GM12878 (cell line): Measurements from ENCODE around the gene PIK3R5. TPM values are rescaled to one million over a fixed set of nuclear protein-coding genes. Genes with fewer than 3 reads are reported as not detected.

Experiments used
- ATAC-seq: fragments of 200-7000 bp; cut with Tn5 transposase; 3 replicates; pipeline ENCODE4 v1.9.1; 2020; ENCODE audit warnings: mild to moderate bottlenecking, moderate library complexity
- BruUV-seq: library from RNA; stranded (reverse); fragments of 400-500 nt; replicated peaks from 2 replicates; lab custom pipeline; 2021; lab: Mats Ljungman, UMichigan
- CTCF ChIA-PET: fragments of 300-600 bp; sonication (Branson Sonifier 250); formaldehyde crosslinking; extraction: SDS; loops from one replicate; lab custom pipeline; 2021; ENCODE audit warnings: inconsistent platforms; lab: Yijun Ruan, JAX
- POLR2A ChIA-PET: fragments of 350-600 bp; formaldehyde crosslinking; extraction: SDS; loops from one replicate; lab custom pipeline; 2021; ENCODE audit warnings: inconsistent platforms; lab: Charles Lee
- RAD21 ChIA-PET: fragments of 300-600 bp; sonication (Branson Sonifier 250); formaldehyde crosslinking; loops from one replicate; lab custom pipeline; 2023; ENCODE audit warnings: antibody characterized with exemption; ENCODE audit not compliant: unreplicated experiment; lab: Charles Lee
- SMC1A ChIA-PET: fragments of 300-600 bp; sonication (Branson Sonifier 250); formaldehyde crosslinking; loops from one replicate; lab custom pipeline; 2023; ENCODE audit not compliant: unreplicated experiment, uncharacterized antibody; lab: Charles Lee
- DNase-seq: peaks from one replicate; pipeline ENCODE4 v3.0.0-alpha.2; 2011; ENCODE audit warnings: low read depth, low spot score
- FAIRE-seq: peaks from 3 replicates; lab custom pipeline; 2011; peaks lifted over from hg19 to GRCh38; lab: Jason Lieb, UNC
- H2AFZ ChIP-seq: 2 replicates; pipeline ENCODE4 v1.6.0; 2011; ENCODE audit warnings: low read depth, low read length, control low read depth; ENCODE audit not compliant: control insufficient read depth
- H3K27ac ChIP-seq: 2 replicates; pipeline ENCODE4 v1.5.1; 2011; ENCODE audit warnings: control low read depth; ENCODE audit not compliant: control insufficient read depth, insufficient read depth
- H3K27me3 ChIP-seq, 2 experiments: replicated peaks in 1 of 2; 2 replicates each; pipeline versions ENCODE4 v1.6.0 to v1.6.1; 2011; ENCODE audit warnings: low read length in 1 of 2; ENCODE audit not compliant: control insufficient read depth in 2 of 2, insufficient read depth in 2 of 2
- H3K36me3 ChIP-seq, 2 experiments: 2 replicates each; pipeline ENCODE4 v1.5.1; 2011; ENCODE audit warnings: low read length in 1 of 2; ENCODE audit not compliant: control insufficient read depth in 2 of 2, insufficient read depth in 2 of 2
- H3K4me1 ChIP-seq: 2 replicates; pipeline ENCODE4 v1.6.1; 2011; ENCODE audit warnings: mild to moderate bottlenecking, low read length, moderate library complexity, mixed read lengths; ENCODE audit not compliant: control insufficient read depth, insufficient read depth
- H3K4me2 ChIP-seq: 2 replicates; pipeline ENCODE4 v1.6.0; 2011; ENCODE audit warnings: control low read depth; ENCODE audit not compliant: control insufficient read depth, insufficient read depth
- H3K4me3 ChIP-seq: fragments of 200-600 bp; sonication (generic); 2 replicates; pipeline ENCODE4 v1.5.1; 2016
- H3K79me2 ChIP-seq: 2 replicates; pipeline ENCODE4 v1.6.0; 2011; ENCODE audit warnings: low read length; ENCODE audit not compliant: control insufficient read depth, insufficient read depth
- H3K9ac ChIP-seq: 2 replicates; pipeline ENCODE4 v1.8.0; 2011; ENCODE audit warnings: low read length, control low read depth, mixed read lengths; ENCODE audit not compliant: control insufficient read depth, insufficient read depth
- H3K9me3 ChIP-seq: replicated peaks from 3 replicates; pipeline ENCODE4 v1.5.1; 2011; ENCODE audit warnings: mild to moderate bottlenecking, low read length; ENCODE audit not compliant: control insufficient read depth, insufficient read depth
- H4K20me1 ChIP-seq: 2 replicates; pipeline ENCODE4 v1.6.0; 2011; ENCODE audit not compliant: control insufficient read depth, insufficient read depth
- BCLAF1 ChIP-seq: fragments of 450-650 bp; IDR thresholded peaks from 2 replicates; pipeline ENCODE4 v1.6.1; 2017; ENCODE audit warnings: antibody characterized with exemption, mild to moderate bottlenecking, moderate library complexity
- DPF2 ChIP-seq: fragments of 450-650 bp; IDR thresholded peaks from 2 replicates; pipeline ENCODE4 v1.6.1; 2017; ENCODE audit warnings: mild to moderate bottlenecking
- IKZF1 ChIP-seq: fragments of 450-650 bp; conservative IDR thresholded peaks from 2 replicates; pipeline ENCODE4 v1.6.1; 2017; ENCODE audit warnings: antibody characterized with exemption, mild to moderate bottlenecking
- NR2C1 ChIP-seq: fragments of 450-650 bp; IDR thresholded peaks from 2 replicates; pipeline ENCODE4 v1.6.1; 2017; ENCODE audit warnings: antibody characterized with exemption, mild to moderate bottlenecking, moderate library complexity
- NR2F1 ChIP-seq: fragments of 450-650 bp; conservative IDR thresholded peaks from 2 replicates; pipeline ENCODE4 v1.6.1; 2017; ENCODE audit warnings: mild to moderate bottlenecking
- PAX5 ChIP-seq: IDR thresholded peaks from 2 replicates; pipeline ENCODE4 v1.6.1; 2011; ENCODE audit warnings: low read depth, low read length, borderline replicate concordance
- RAD51 ChIP-seq: fragments of 450-650 bp; IDR thresholded peaks from 2 replicates; pipeline ENCODE4 v1.6.1; 2016; ENCODE audit warnings: moderate library complexity, mild to moderate bottlenecking, inconsistent platforms
- SIX5 ChIP-seq: IDR thresholded peaks from 2 replicates; pipeline ENCODE4 v1.6.1; 2011; ENCODE audit warnings: mild to moderate bottlenecking, low read depth, low read length, moderate library complexity; ENCODE audit not compliant: severe bottlenecking
- SUZ12 ChIP-seq: fragments of 200-600 bp; sonication (generic); IDR thresholded peaks from one replicate; pipeline ENCODE4 v1.6.1; 2018; ENCODE audit warnings: antibody characterized with exemption, mild to moderate bottlenecking; ENCODE audit not compliant: unreplicated experiment
- ZBED1 ChIP-seq: IDR thresholded peaks from 2 replicates; pipeline ENCODE4 v1.6.1; 2016; ENCODE audit warnings: borderline replicate concordance
- WGBS: methylation state at CpG from one replicate; pipeline ENCODE4 v1.1.6; 2016; ENCODE audit warnings: low lambda C conversion rate; ENCODE audit not compliant: insufficient replicate concordance, insufficient coverage; ENCODE audit errors: missing lambda C conversion rate; 5-methylcytosine and 5-hydroxymethylcytosine counted together
- in situ Hi-C: fragments of 300-500 bp; cut with MboI; formaldehyde crosslinking; loops from 9 replicates; pipeline ENCODE4 v1.14.3; 2018; ENCODE audit warnings: mixed read lengths
- intact Hi-C: fragments of 100-400 bp; cut with micrococcal nuclease; formaldehyde crosslinking; loops from one replicate; pipeline ENCODE4 v1.14.2; 2022; ENCODE audit not compliant: unreplicated experiment
- polyA plus RNA-seq, 11 experiments: library from polyadenylated mRNA; depleted of rRNA in 4 of 11; unstranded in 6 of 11; stranded (reverse) in 5 of 11; fragments of >200 nt; fragmentation: Nextera tagmentation in 4 of 11; fragmentation: Illumina TruSeq in 1 of 11; extraction: Ambion mirVana in 4 of 11; extraction: Trizol in 1 of 11; gene quantifications; 1 replicate in 1 of 11; 2 replicates in 10 of 11; pipeline versions ENCODE4 v1.2.1 to v1.2.3, GENCODE V29; 2011 to 2016; ENCODE audit warnings: inconsistent platforms in 2 of 11, missing spikeins in 2 of 11, low read depth in 1 of 11
- total RNA-seq, 4 experiments: library from RNA; depleted of rRNA in 3 of 4; stranded (reverse); fragments of >200 nt in 3 of 4; fragmentation: Illumina TruSeq in 1 of 4; extraction: Trizol in 1 of 4; gene quantifications; 2 replicates each; pipeline versions ENCODE4 v1.2.1 to v1.2.3, GENCODE V29; 2013 to 2021
- TF ChIP-seq, protein P1 (sequence below): fragments of 450-650 bp; IDR thresholded peaks from 2 replicates; pipeline ENCODE4 v1.6.1; 2017; ENCODE audit warnings: low read depth, mild to moderate bottlenecking, moderate library complexity

PIK3R5 gene
- total and polyA plus RNA-seq, 10 of the 15 experiments (the other 5 are each of a cell fraction or from before 2014, with no cell fraction given) = 9.5 to 50.8 (median 35.5) TPM

DNA sequence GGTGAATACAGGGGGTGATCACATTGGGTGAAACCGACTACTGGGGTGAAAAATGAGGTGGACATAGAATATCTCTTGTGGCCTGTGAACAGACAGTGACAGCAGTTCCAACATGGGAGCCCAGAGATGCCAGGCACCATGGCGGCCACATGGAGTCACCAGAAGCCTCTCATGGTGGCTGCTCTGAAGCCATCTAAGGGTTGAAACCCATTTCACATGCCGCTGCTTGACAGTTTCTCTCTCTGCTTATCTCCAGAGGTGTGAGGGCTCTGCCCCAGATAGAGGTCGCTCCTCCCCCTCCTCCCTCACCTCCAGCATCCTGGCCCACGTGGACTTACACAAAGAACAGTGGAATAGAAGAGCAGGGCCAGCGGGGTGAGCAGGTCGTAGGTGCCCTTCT, 60.2 kb downstream of the PIK3R5 start:
- intact Hi-C loops = no loop called here
- in situ Hi-C loops = no loop called here
- no peak for ATAC-seq
- peaks cover 3% of the 10 kb centered on the region for H3K79me2 ChIP-seq
- H2AFZ ChIP-seq = no peak overlapping the region
- no peak for FAIRE-seq
- H3K4me2 ChIP-seq = no peak overlapping the region
- no peaks in the 10 kb centered on the region for H3K27me3 ChIP-seq
- TF ChIP-seq PAX5 = no peak
- TF ChIP-seq NR2F1 = no peak
- TF ChIP-seq, protein P1, sequence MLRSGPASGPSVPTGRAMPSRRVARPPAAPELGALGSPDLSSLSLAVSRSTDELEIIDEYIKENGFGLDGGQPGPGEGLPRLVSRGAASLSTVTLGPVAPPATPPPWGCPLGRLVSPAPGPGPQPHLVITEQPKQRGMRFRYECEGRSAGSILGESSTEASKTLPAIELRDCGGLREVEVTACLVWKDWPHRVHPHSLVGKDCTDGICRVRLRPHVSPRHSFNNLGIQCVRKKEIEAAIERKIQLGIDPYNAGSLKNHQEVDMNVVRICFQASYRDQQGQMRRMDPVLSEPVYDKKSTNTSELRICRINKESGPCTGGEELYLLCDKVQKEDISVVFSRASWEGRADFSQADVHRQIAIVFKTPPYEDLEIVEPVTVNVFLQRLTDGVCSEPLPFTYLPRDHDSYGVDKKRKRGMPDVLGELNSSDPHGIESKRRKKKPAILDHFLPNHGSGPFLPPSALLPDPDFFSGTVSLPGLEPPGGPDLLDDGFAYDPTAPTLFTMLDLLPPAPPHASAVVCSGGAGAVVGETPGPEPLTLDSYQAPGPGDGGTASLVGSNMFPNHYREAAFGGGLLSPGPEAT = no peak
- TF ChIP-seq IKZF1 = no peak
- TF ChIP-seq BCLAF1 = no peak
- TF ChIP-seq ZBED1 = no peak
- no peak for TF ChIP-seq SUZ12
- TF ChIP-seq DPF2 = no peak
- no peak for TF ChIP-seq NR2C1
- TF ChIP-seq RAD51 = no peak
- TF ChIP-seq SIX5 = no peak
- DNase-seq = no peak
- H3K9ac ChIP-seq = no peak overlapping the region
- RAD21 ChIA-PET = no interaction called here
- 75% methylated on average over 7 of the region's 7 CpGs for WGBS
- BruUV-seq = no TSS peak
- H3K27ac ChIP-seq = no peak overlapping the region
- POLR2A ChIA-PET = no interaction called here
- H3K36me3 ChIP-seq = peaks cover 20 to 26% of the 10 kb centered on the region in 2 experiments
- H3K4me1 ChIP-seq = peaks cover 24% of the 10 kb centered on the region
- SMC1A ChIA-PET = no interaction called here
- no peaks in the 10 kb centered on the region for H4K20me1 ChIP-seq
- H3K4me3 ChIP-seq = no peak overlapping the region
- CTCF ChIA-PET = no interaction called here
- no peaks in the 10 kb centered on the region for H3K9me3 ChIP-seq
